CD14-positive monocyte (primary cell): ENCODE measurements around the gene TMEM198. TPM values are rescaled to one million over a fixed set of nuclear protein-coding genes. Genes with fewer than 3 reads are reported as not detected.

Experiments used
- DNase-seq, 3 donors: peaks; one replicate each; pipeline ENCODE4 v3.0.0-alpha.2; 2011 to 2022
- H2AFZ ChIP-seq: 2 replicates; pipeline ENCODE4 v1.6.0; 2012; ENCODE audit warnings: mild to moderate bottlenecking, low read depth, low read length, inconsistent platforms; ENCODE audit not compliant: insufficient read depth, poor library complexity, severe bottlenecking
- H3K27ac ChIP-seq, 2 donors: 1 replicate in 1 of 2; 2 replicates in 1 of 2; pipeline ENCODE4 v1.5.1; 2012 to 2013; ENCODE audit warnings: low read length in 2 of 2, control low read depth in 1 of 2, inconsistent platforms in 1 of 2, low read depth in 1 of 2, mild to moderate bottlenecking in 1 of 2
- H3K27me3 ChIP-seq, 2 donors: one replicate each; pipeline versions ENCODE4 v1.6.0 to v1.6.1; 2011 to 2013; ENCODE audit warnings: low read length in 2 of 2; ENCODE audit not compliant: control insufficient read depth in 2 of 2, insufficient read depth in 2 of 2
- H3K36me3 ChIP-seq, 2 donors: replicated peaks in 1 of 2; 1 replicate in 1 of 2; 2 replicates in 1 of 2; pipeline versions ENCODE4 v1.5.1 to v1.6.1; 2012 to 2013; ENCODE audit warnings: low read length in 2 of 2, control low read depth in 1 of 2, inconsistent platforms in 1 of 2, mild to moderate bottlenecking in 1 of 2; ENCODE audit not compliant: insufficient read depth in 2 of 2, control insufficient read depth in 1 of 2
- H3K4me1 ChIP-seq, 2 donors: 1 replicate in 1 of 2; 2 replicates in 1 of 2; pipeline versions ENCODE4 v1.5.1 to v1.6.1; 2012 to 2013; ENCODE audit warnings: low read length in 2 of 2, control low read depth in 1 of 2, inconsistent platforms in 1 of 2, mild to moderate bottlenecking in 1 of 2, moderate library complexity in 1 of 2; ENCODE audit not compliant: insufficient read depth in 2 of 2, control insufficient read depth in 1 of 2
- H3K4me2 ChIP-seq: replicated peaks from 2 replicates; pipeline ENCODE3; 2012; ENCODE audit warnings: low read length, moderate library complexity, mild to moderate bottlenecking; ENCODE audit not compliant: poor library complexity, severe bottlenecking; ENCODE audit errors: extremely low read depth
- H3K4me3 ChIP-seq, 3 experiments: fragments of 200-600 bp in 1 of 3; sonication (generic) in 1 of 3; replicated peaks in 1 of 3; 1 replicate in 2 of 3; 2 replicates in 1 of 3; pipeline ENCODE4 v1.5.1; 2011 to 2013; ENCODE audit warnings: low read length in 3 of 3, mild to moderate bottlenecking in 3 of 3, control low read depth in 2 of 3, low read depth in 2 of 3, inconsistent platforms in 1 of 3, moderate library complexity in 1 of 3
- H3K79me2 ChIP-seq: 2 replicates; pipeline ENCODE4 v1.6.0; 2012; ENCODE audit warnings: mild to moderate bottlenecking, control low read depth, inconsistent platforms, low read length, moderate library complexity; ENCODE audit not compliant: insufficient read depth
- H3K9ac ChIP-seq: 2 replicates; pipeline ENCODE4 v1.6.0; 2017; ENCODE audit warnings: low read length, mild to moderate bottlenecking; ENCODE audit not compliant: insufficient read depth, poor library complexity, severe bottlenecking
- H3K9me3 ChIP-seq, 2 donors: replicated peaks in 1 of 2; 1 replicate in 1 of 2; 2 replicates in 1 of 2; pipeline versions ENCODE4 v1.5.1 to v1.6.1; 2012 to 2013; ENCODE audit warnings: low read length in 2 of 2, control low read depth in 1 of 2; ENCODE audit not compliant: control insufficient read depth in 1 of 2, insufficient read depth in 1 of 2
- H4K20me1 ChIP-seq: 2 replicates; pipeline ENCODE4 v1.6.0; 2012; ENCODE audit warnings: mild to moderate bottlenecking, low read length, control low read depth, moderate library complexity; ENCODE audit not compliant: insufficient read depth
- H3K27ac Mint-ChIP-seq, 7 donors: one replicate each; pipeline ENCODE4 v1.8.0; 2020; ENCODE audit warnings: mild to moderate bottlenecking in 7 of 7, mixed read lengths in 7 of 7, moderate library complexity in 6 of 7, inconsistent platforms in 2 of 7
- H3K27me3 Mint-ChIP-seq, 3 donors: one replicate each; pipeline ENCODE4 v1.8.0; 2021 to 2022; ENCODE audit warnings: low read depth in 3 of 3, mild to moderate bottlenecking in 3 of 3, mixed read lengths in 3 of 3, moderate library complexity in 3 of 3, inconsistent platforms in 1 of 3
- H3K36me3 Mint-ChIP-seq, 2 donors: one replicate each; pipeline ENCODE4 v1.8.0; 2020; ENCODE audit warnings: mixed read lengths in 2 of 2, inconsistent platforms in 1 of 2, mild to moderate bottlenecking in 1 of 2
- H3K4me1 Mint-ChIP-seq: one replicate; pipeline ENCODE4 v1.8.0; 2020; ENCODE audit warnings: mild to moderate bottlenecking, mixed read lengths
- H3K4me3 Mint-ChIP-seq, 2 donors: one replicate each; pipeline ENCODE4 v1.8.0; 2020; ENCODE audit warnings: mild to moderate bottlenecking in 2 of 2, mixed read lengths in 2 of 2, moderate library complexity in 1 of 2
- H3K9me3 Mint-ChIP-seq, 7 donors: one replicate each; pipeline ENCODE4 v1.8.0; 2020 to 2022; ENCODE audit warnings: mixed read lengths in 7 of 7, mild to moderate bottlenecking in 6 of 7, moderate library complexity in 6 of 7, inconsistent platforms in 2 of 7
- CTCF ChIP-seq: fragments of 200-600 bp; IDR thresholded peaks from one replicate; pipeline ENCODE4 v1.8.0; 2022; ENCODE audit warnings: antibody characterized with exemption, mild to moderate bottlenecking
- WGBS: methylation state at CpG from one replicate; pipeline ENCODE4 v1.1.5; 2013; ENCODE audit warnings: missing lambda C conversion rate; ENCODE audit not compliant: insufficient coverage; 5-methylcytosine and 5-hydroxymethylcytosine counted together
- intact Hi-C, 2 donors: fragments of 100-400 bp; cut with micrococcal nuclease; formaldehyde crosslinking; loops; one replicate each; pipeline versions ENCODE4 v1.15.0 to v1.15.1; 2023
- polyA plus RNA-seq, 3 donors: library from polyadenylated mRNA; depleted of rRNA in 1 of 3; unstranded in 2 of 3; stranded (reverse) in 1 of 3; fragments of 300-500 nt in 2 of 3; fragments of >200 nt in 1 of 3; fragmentation: Illumina TruSeq in 2 of 3; gene quantifications; 1 replicate in 2 of 3; 2 replicates in 1 of 3; pipeline ENCODE4 v1.2.3, GENCODE V29; 2012 to 2021

Gene TMEM198
- polyA plus RNA-seq, 3 donors: not detected

DNA sequence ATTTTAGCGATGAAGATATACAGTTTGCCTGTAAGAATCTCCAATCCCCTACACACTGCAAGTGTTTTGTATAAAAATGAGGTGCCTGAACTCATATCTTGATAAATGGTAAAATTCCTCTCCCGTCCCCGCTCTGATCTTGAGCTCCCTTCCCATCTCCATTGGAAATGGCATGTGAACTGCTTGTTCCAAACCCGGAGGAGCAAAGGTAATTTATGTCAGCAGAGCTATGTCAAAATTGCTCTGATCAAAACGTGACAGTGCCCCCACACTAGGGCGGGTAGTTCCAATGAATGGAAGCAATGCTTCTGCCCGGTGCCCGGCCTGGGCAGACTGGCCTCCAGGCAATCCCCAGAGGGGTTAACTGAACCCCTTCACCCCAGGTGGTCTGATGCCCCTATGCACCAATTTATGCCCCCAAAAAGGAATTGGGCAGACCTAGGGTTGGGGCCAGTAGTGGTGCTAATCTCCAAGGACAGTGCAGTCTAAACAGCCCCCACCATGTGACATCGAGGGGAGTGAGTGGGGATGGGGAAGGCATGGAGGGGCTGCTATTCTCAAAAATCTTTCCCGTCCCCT is 48.8 kb upstream of the TMEM198 start:
- Histone ChIP-seq H4K20me1 (no peaks in the 10 kb centered on the region), H3K79me2 (peaks cover 10% of the 10 kb centered on the region), H3K36me3 (no peaks in the 10 kb centered on the region), H3K27ac (no peak overlapping the region), H3K9ac (no peak overlapping the region), H3K9me3 (peaks cover 2 to 10% of the 10 kb centered on the region in 2 donors), H2AFZ (no peak overlapping the region), H3K4me2 (no peak overlapping the region), H3K27me3 (peaks cover 31 to 53% of the 10 kb centered on the region in 2 donors), H3K4me1 (peaks cover 28 to 40% of the 10 kb centered on the region in 2 donors), H3K4me3 (no peak overlapping the region)
- intact Hi-C loops: loop anchor here (5.0 to 10.0 kb wide), 5 partner anchors 32 to 330 kb away; partner anchors contain the start of genes DNPEP (in 2 of the 2), STK11IP (in 2 of the 2) and NHEJ1 (in 1 of the 2)
- DNase-seq: no peak
- Mint-ChIP-seq H3K27me3 (peaks cover 53 to 68% (median 56%) of the 10 kb centered on the region in 3 donors), H3K36me3 (peaks cover 0 to 5% of the 10 kb centered on the region in 2 donors), H3K27ac (peak overlapping the region in 1 of 7 donors; percentile 8), H3K4me3 (peak overlapping the region in 1 of 2 donors; percentile 66), H3K9me3 (peaks cover 0 to 22% (median 1%) of the 10 kb centered on the region in 7 donors), H3K4me1 (peaks cover 35% of the 10 kb centered on the region)
- no peak for TF ChIP-seq CTCF
- 24% methylated on average over 5 of the region's 10 CpGs for WGBS

- peaks cover 28 to 43% of the 10 kb centered on the region in 2 donors for H3K4me1 ChIP-seq
- H2AFZ ChIP-seq: no peak overlapping the region
- no peak overlapping the region for H3K4me3 ChIP-seq
- H3K27ac ChIP-seq: no peak overlapping the region
- no peaks in the 10 kb centered on the region for H4K20me1 ChIP-seq
- no peak overlapping the region for H3K9ac ChIP-seq
- H3K27ac Mint-ChIP-seq: no peak overlapping the region
- intact Hi-C loops: loop anchor here (5.0 to 10.0 kb wide), 4 partner anchors 37 to 331 kb away; partner anchors contain the start of genes DNPEP (in 2 of the 2), STK11IP (in 2 of the 2) and NHEJ1 (in 1 of the 2)
- DNase-seq: peak; percentile 41 to 74 (median 61)
- peaks cover 0 to 22% (median 1%) of the 10 kb centered on the region in 7 donors for H3K9me3 Mint-ChIP-seq
- TF ChIP-seq CTCF: peak; percentile 54
- peak overlapping the region in 1 of 2 donors; percentile 59 for H3K4me3 Mint-ChIP-seq
- no peaks in the 10 kb centered on the region for H3K36me3 ChIP-seq
- H3K27me3 ChIP-seq: peaks cover 31 to 53% of the 10 kb centered on the region in 2 donors
- peaks cover 11% of the 10 kb centered on the region for H3K79me2 ChIP-seq
- peaks cover 0 to 5% of the 10 kb centered on the region in 2 donors for H3K36me3 Mint-ChIP-seq
- WGBS: 57% methylated on average over 8 of the region's 14 CpGs
- H3K4me1 Mint-ChIP-seq: peaks cover 38% of the 10 kb centered on the region
- peaks cover 53 to 64% (median 53%) of the 10 kb centered on the region in 3 donors for H3K27me3 Mint-ChIP-seq
- H3K9me3 ChIP-seq: peaks cover 2 to 10% of the 10 kb centered on the region in 2 donors
- H3K4me2 ChIP-seq: no peak overlapping the region
Observed at GRCh38 chr2:219495531-219496122, 48.2 kb upstream of the TMEM198 start.
